ENCODE results near the gene RRP7A.
"Not testable (repeated sequence)": the region's sequence is repeated elsewhere in the genome, so short reads cannot be mapped to it uniquely, and the experiment has no call there.

DNA sequence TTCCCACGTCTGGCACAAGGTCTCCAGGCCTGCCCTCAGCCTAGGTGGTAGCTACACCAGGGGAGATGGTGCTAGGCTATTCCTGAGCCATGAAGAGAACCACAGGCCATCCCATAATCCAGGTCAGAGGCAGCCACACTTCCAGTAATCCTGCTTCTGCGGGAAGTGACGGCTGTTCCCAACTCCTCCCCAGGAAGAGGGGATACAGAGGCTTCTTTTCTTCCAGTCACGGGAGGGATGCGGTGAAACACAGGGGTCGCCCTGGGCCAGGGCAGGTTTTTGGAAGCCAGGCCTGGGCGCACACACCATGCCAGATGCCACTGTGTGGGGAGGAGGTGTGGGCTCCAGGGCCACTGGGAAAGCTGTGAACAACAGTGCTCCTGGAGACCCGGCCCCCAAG lies 4.3 kb downstream of the RRP7A start:
- TF ChIP-seq POLR2A (IDR thresholded peaks at IDR 0.05; ENCODE audit: borderline replicate concordance, extremely low read depth, insufficient read depth, insufficient read length); SP1 (IDR thresholded peaks at IDR 0.05; ENCODE audit: low read depth); ATF3 (IDR thresholded peaks at IDR 0.05); REST (IDR thresholded peaks at IDR 0.05; ENCODE audit: low read depth); EZH2phosphoT487 (IDR thresholded peaks at IDR 0.05; ENCODE audit: borderline replicate concordance); POLR2AphosphoS5 (IDR thresholded peaks at IDR 0.05; ENCODE audit: low read depth, low read length); YY1 (IDR thresholded peaks at IDR 0.05; ENCODE audit: extremely low read depth, insufficient replicate concordance, low read depth, low read length): not testable (repeated sequence)
- TF ChIP-seq, protein P1, sequence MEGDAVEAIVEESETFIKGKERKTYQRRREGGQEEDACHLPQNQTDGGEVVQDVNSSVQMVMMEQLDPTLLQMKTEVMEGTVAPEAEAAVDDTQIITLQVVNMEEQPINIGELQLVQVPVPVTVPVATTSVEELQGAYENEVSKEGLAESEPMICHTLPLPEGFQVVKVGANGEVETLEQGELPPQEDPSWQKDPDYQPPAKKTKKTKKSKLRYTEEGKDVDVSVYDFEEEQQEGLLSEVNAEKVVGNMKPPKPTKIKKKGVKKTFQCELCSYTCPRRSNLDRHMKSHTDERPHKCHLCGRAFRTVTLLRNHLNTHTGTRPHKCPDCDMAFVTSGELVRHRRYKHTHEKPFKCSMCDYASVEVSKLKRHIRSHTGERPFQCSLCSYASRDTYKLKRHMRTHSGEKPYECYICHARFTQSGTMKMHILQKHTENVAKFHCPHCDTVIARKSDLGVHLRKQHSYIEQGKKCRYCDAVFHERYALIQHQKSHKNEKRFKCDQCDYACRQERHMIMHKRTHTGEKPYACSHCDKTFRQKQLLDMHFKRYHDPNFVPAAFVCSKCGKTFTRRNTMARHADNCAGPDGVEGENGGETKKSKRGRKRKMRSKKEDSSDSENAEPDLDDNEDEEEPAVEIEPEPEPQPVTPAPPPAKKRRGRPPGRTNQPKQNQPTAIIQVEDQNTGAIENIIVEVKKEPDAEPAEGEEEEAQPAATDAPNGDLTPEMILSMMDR (IDR thresholded peaks at IDR 0.05 in 2 of 3, conservative IDR thresholded peaks at IDR 0.05 in 1 of 3; ENCODE audit: borderline replicate concordance in 1 of 3, insufficient read depth in 1 of 3, low read depth in 2 of 3, low read length in 2 of 3): not testable (repeated sequence)

Data from HCT116 (cell line).